GM12878 (cell line): ENCODE data around the gene NUP62. TPM values are rescaled to one million over a fixed set of nuclear protein-coding genes. Genes with fewer than 3 reads are reported as not detected.

Experiments
- ATAC-seq: fragments of 200-7000 bp; cut with Tn5 transposase; 3 replicates; pipeline ENCODE4 v1.9.1; 2020; ENCODE audit warnings: mild to moderate bottlenecking, moderate library complexity
- BruUV-seq: library from RNA; stranded (reverse); fragments of 400-500 nt; replicated peaks from 2 replicates; lab custom pipeline; 2021; lab: Mats Ljungman, UMichigan
- CTCF ChIA-PET: fragments of 300-600 bp; sonication (Branson Sonifier 250); formaldehyde crosslinking; extraction: SDS; loops from one replicate; lab custom pipeline; 2021; ENCODE audit warnings: inconsistent platforms; lab: Yijun Ruan, JAX
- POLR2A ChIA-PET: fragments of 350-600 bp; formaldehyde crosslinking; extraction: SDS; loops from one replicate; lab custom pipeline; 2021; ENCODE audit warnings: inconsistent platforms; lab: Charles Lee
- RAD21 ChIA-PET: fragments of 300-600 bp; sonication (Branson Sonifier 250); formaldehyde crosslinking; loops from one replicate; lab custom pipeline; 2023; ENCODE audit warnings: antibody characterized with exemption; ENCODE audit not compliant: unreplicated experiment; lab: Charles Lee
- SMC1A ChIA-PET: fragments of 300-600 bp; sonication (Branson Sonifier 250); formaldehyde crosslinking; loops from one replicate; lab custom pipeline; 2023; ENCODE audit not compliant: unreplicated experiment, uncharacterized antibody; lab: Charles Lee
- DNase-seq: peaks from one replicate; pipeline ENCODE4 v3.0.0-alpha.2; 2011; ENCODE audit warnings: low read depth, low spot score
- FAIRE-seq: peaks from 3 replicates; lab custom pipeline; 2011; peaks lifted over from hg19 to GRCh38; lab: Jason Lieb, UNC
- H2AFZ ChIP-seq: 2 replicates; pipeline ENCODE4 v1.6.0; 2011; ENCODE audit warnings: low read depth, low read length, control low read depth; ENCODE audit not compliant: control insufficient read depth
- H3K27ac ChIP-seq: 2 replicates; pipeline ENCODE4 v1.5.1; 2011; ENCODE audit warnings: control low read depth; ENCODE audit not compliant: control insufficient read depth, insufficient read depth
- H3K27me3 ChIP-seq, 2 experiments: replicated peaks in 1 of 2; 2 replicates each; pipeline versions ENCODE4 v1.6.0 to v1.6.1; 2011; ENCODE audit warnings: low read length in 1 of 2; ENCODE audit not compliant: control insufficient read depth in 2 of 2, insufficient read depth in 2 of 2
- H3K36me3 ChIP-seq, 2 experiments: 2 replicates each; pipeline ENCODE4 v1.5.1; 2011; ENCODE audit warnings: low read length in 1 of 2; ENCODE audit not compliant: control insufficient read depth in 2 of 2, insufficient read depth in 2 of 2
- H3K4me1 ChIP-seq: 2 replicates; pipeline ENCODE4 v1.6.1; 2011; ENCODE audit warnings: mild to moderate bottlenecking, low read length, moderate library complexity, mixed read lengths; ENCODE audit not compliant: control insufficient read depth, insufficient read depth
- H3K4me2 ChIP-seq: 2 replicates; pipeline ENCODE4 v1.6.0; 2011; ENCODE audit warnings: control low read depth; ENCODE audit not compliant: control insufficient read depth, insufficient read depth
- H3K4me3 ChIP-seq: fragments of 200-600 bp; sonication (generic); 2 replicates; pipeline ENCODE4 v1.5.1; 2016
- H3K79me2 ChIP-seq: 2 replicates; pipeline ENCODE4 v1.6.0; 2011; ENCODE audit warnings: low read length; ENCODE audit not compliant: control insufficient read depth, insufficient read depth
- H3K9ac ChIP-seq: 2 replicates; pipeline ENCODE4 v1.8.0; 2011; ENCODE audit warnings: low read length, control low read depth, mixed read lengths; ENCODE audit not compliant: control insufficient read depth, insufficient read depth
- H3K9me3 ChIP-seq: replicated peaks from 3 replicates; pipeline ENCODE4 v1.5.1; 2011; ENCODE audit warnings: mild to moderate bottlenecking, low read length; ENCODE audit not compliant: control insufficient read depth, insufficient read depth
- H4K20me1 ChIP-seq: 2 replicates; pipeline ENCODE4 v1.6.0; 2011; ENCODE audit not compliant: control insufficient read depth, insufficient read depth
- ESRRA ChIP-seq: IDR thresholded peaks from 2 replicates; pipeline ENCODE4 v1.6.1; 2012; ENCODE audit warnings: mild to moderate bottlenecking, low read length, improper control_type of control experiment
- FOS ChIP-seq: IDR thresholded peaks from 3 replicates; pipeline ENCODE4 v1.6.1; 2011; ENCODE audit warnings: borderline replicate concordance; ENCODE audit not compliant: insufficient read length; ENCODE audit errors: extremely low read depth
- JUND ChIP-seq: IDR thresholded peaks from 2 replicates; pipeline ENCODE4 v1.6.1; 2012; ENCODE audit warnings: low read depth, mild to moderate bottlenecking, low read length, improper control_type of control experiment, moderate library complexity
- KDM1A ChIP-seq: fragments of 200-600 bp; sonication (generic); IDR thresholded peaks from 2 replicates; pipeline ENCODE4 v1.6.1; 2016; ENCODE audit warnings: borderline replicate concordance
- MYC ChIP-seq: IDR thresholded peaks from 2 replicates; pipeline ENCODE4 v1.6.1; 2011; ENCODE audit warnings: mild to moderate bottlenecking, low read length, moderate library complexity, inconsistent platforms; ENCODE audit not compliant: insufficient read depth, insufficient replicate concordance, insufficient read length, severe bottlenecking
- NFYA ChIP-seq: IDR thresholded peaks from 2 replicates; pipeline ENCODE4 v1.6.1; 2011; ENCODE audit warnings: low read depth, mild to moderate bottlenecking, low read length, improper control_type of control experiment, borderline replicate concordance
- REST ChIP-seq: IDR thresholded peaks from 2 replicates; pipeline ENCODE4 v1.6.1; 2012; ENCODE audit warnings: mild to moderate bottlenecking, low read depth, low read length
- ZNF622 ChIP-seq: fragments of 450-650 bp; IDR thresholded peaks from 2 replicates; pipeline ENCODE4 v1.6.1; 2017; ENCODE audit warnings: mild to moderate bottlenecking, inconsistent platforms
- ZZZ3 ChIP-seq: IDR thresholded peaks from 2 replicates; pipeline ENCODE4 v1.6.1; 2011; ENCODE audit warnings: low read depth; ENCODE audit not compliant: control insufficient read depth, insufficient read length
- WGBS: methylation state at CpG from one replicate; pipeline ENCODE4 v1.1.6; 2016; ENCODE audit warnings: low lambda C conversion rate; ENCODE audit not compliant: insufficient replicate concordance, insufficient coverage; ENCODE audit errors: missing lambda C conversion rate; 5-methylcytosine and 5-hydroxymethylcytosine counted together
- in situ Hi-C: fragments of 300-500 bp; cut with MboI; formaldehyde crosslinking; loops from 9 replicates; pipeline ENCODE4 v1.14.3; 2018; ENCODE audit warnings: mixed read lengths
- intact Hi-C: fragments of 100-400 bp; cut with micrococcal nuclease; formaldehyde crosslinking; loops from one replicate; pipeline ENCODE4 v1.14.2; 2022; ENCODE audit not compliant: unreplicated experiment
- polyA plus RNA-seq, 11 experiments: library from polyadenylated mRNA; depleted of rRNA in 4 of 11; unstranded in 6 of 11; stranded (reverse) in 5 of 11; fragments of >200 nt; fragmentation: Nextera tagmentation in 4 of 11; fragmentation: Illumina TruSeq in 1 of 11; extraction: Ambion mirVana in 4 of 11; extraction: Trizol in 1 of 11; gene quantifications; 1 replicate in 1 of 11; 2 replicates in 10 of 11; pipeline versions ENCODE4 v1.2.1 to v1.2.3, GENCODE V29; 2011 to 2016; ENCODE audit warnings: inconsistent platforms in 2 of 11, missing spikeins in 2 of 11, low read depth in 1 of 11
- total RNA-seq, 4 experiments: library from RNA; depleted of rRNA in 3 of 4; stranded (reverse); fragments of >200 nt in 3 of 4; fragmentation: Illumina TruSeq in 1 of 4; extraction: Trizol in 1 of 4; gene quantifications; 2 replicates each; pipeline versions ENCODE4 v1.2.1 to v1.2.3, GENCODE V29; 2013 to 2021

The NUP62 gene
- total and polyA plus RNA-seq, 10 of the 15 experiments (the other 5 are each of a cell fraction or from before 2014, with no cell fraction given), result 19.5 to 110 (median 66.9) TPM

GRCh38 chr19:49879243-49879963, 49.9 kb downstream of the NUP62 start (continued):
- TF ChIP-seq REST, result no peak
- TF ChIP-seq KDM1A, result no peak
- TF ChIP-seq JUND, result no peak
- no peak for TF ChIP-seq ZNF622
- no peak for TF ChIP-seq MYC
- TF ChIP-seq ZZZ3, result no peak

GRCh38 chr19:49878744-49879070, 50.6 kb downstream of the NUP62 start:
- in situ Hi-C loops (loop anchor here (25.0 kb wide), 1 partner anchor 1241 kb away; the partner anchor contains the start of genes CA11 and DBP), intact Hi-C loops (loop anchor here (5.0 kb wide), 1 partner anchor 49 kb away; the partner anchor contains the start of genes ATF5 and NUP62)
- POLR2A ChIA-PET, result interaction anchor here (1.1 to 1.4 kb wide), 2 partner anchors 10 kb away, joined by 4 to 7 read pairs; no protein-coding TSS in a partner anchor
- H4K20me1 ChIP-seq, result no peaks in the 10 kb centered on the region
- H3K4me1 ChIP-seq, result peaks cover 16% of the 10 kb centered on the region
- 0 out of 2 replicates have a peak overlapping the region, but pooled peaks have one; percentile 62 for H3K9ac ChIP-seq
- H3K27me3 ChIP-seq, result no peaks in the 10 kb centered on the region
- CTCF ChIA-PET, result interaction anchor here (0.8 kb wide), 1 partner anchor 59 kb away, joined by 3 read pairs; no protein-coding TSS in a partner anchor
- peak overlapping the region; percentile 92 for H3K4me2 ChIP-seq
- H2AFZ ChIP-seq, result no peak overlapping the region
- WGBS, result 81% methylated on average over 9 of the region's 9 CpGs
- H3K9me3 ChIP-seq, result no peaks in the 10 kb centered on the region; the same call in 2 of the 3 replicates
- H3K79me2 ChIP-seq, result peaks cover 25% of the 10 kb centered on the region
- FAIRE-seq (no peak), DNase-seq (no peak), ATAC-seq (no peak)
- peak overlapping the region; percentile 73 for H3K4me3 ChIP-seq
- BruUV-seq, result no TSS peak
- SMC1A ChIA-PET, result no interaction called here
- peaks cover 8% of the 10 kb centered on the region in 2 experiments for H3K36me3 ChIP-seq
- no peak overlapping the region for H3K27ac ChIP-seq
- RAD21 ChIA-PET, result no interaction called here
- TF ChIP-seq FOS, result no peak
- TF ChIP-seq NFYA, result no peak
- TF ChIP-seq ESRRA, result no peak
